PC-9 (cell line): ENCODE measurements around the gene HOMER3.
"Not testable (repeated sequence)": the region's sequence is repeated elsewhere in the genome, so short reads cannot be mapped to it uniquely, and the experiment has no call there.

Experiments used
- CTCF ChIP-seq: fragments of 200-600 bp; sonication (generic); conservative IDR thresholded peaks from 2 replicates; pipeline ENCODE4 v1.6.1; 2017; ENCODE audit warnings: mixed run types, antibody characterized with exemption, mild to moderate bottlenecking, moderate library complexity
- EZH2 ChIP-seq: fragments of 200-600 bp; sonication (generic); IDR thresholded peaks from 2 replicates; pipeline ENCODE4 v1.8.0; 2017; ENCODE audit warnings: antibody characterized with exemption, low read depth

DNA sequence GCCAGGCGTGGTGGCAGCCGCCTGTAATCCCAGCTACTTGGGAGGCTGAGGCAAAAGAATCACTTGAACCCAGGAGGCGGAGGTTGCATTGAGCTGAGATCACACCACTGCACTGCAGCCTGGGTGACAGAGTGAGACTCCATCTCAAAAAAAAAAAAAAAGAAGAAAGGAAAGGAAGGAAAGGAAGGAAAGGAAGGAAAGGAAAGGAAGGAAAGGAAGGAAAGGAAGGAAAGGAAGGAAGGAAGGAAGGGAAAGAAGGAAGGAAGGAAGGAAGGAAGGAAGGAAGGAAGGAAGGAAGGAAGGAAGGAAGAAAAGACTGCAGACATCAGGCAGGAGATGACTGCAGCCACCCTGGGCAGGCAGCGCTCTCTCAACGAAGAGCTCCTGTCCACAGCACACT, 38.5 kb downstream of the HOMER3 start:
- TF ChIP-seq CTCF, EZH2: not testable (repeated sequence)
